Measurements from ENCODE around the gene CENPT.

- TF ChIP-seq CTCF (conservative IDR thresholded peaks at IDR 0.05 in 1 of 2, IDR thresholded peaks at IDR 0.05 in 1 of 2; ENCODE audit: low read depth in 1 of 2, low read length in 2 of 2) = no peak
- TF ChIP-seq EZH2 (IDR thresholded peaks at IDR 0.05; ENCODE audit: low read length, missing control alignments) = no peak
These were observed 33.1 kb upstream of the CENPT start for GRCh38 chr16:67880584-67880983.
